Hepatocyte (in vitro differentiated cells): ENCODE data around the gene PDILT.
"Not testable (repeated sequence)": the region's sequence is repeated elsewhere in the genome, so short reads cannot be mapped to it uniquely, and the experiment has no call there.

Experiments used
- CTCF ChIP-seq: fragments of 200-600 bp; sonication (generic); IDR thresholded peaks from 2 replicates; pipeline ENCODE4 v1.5.1; 2016; ENCODE audit warnings: antibody characterized with exemption, mild to moderate bottlenecking; ENCODE audit not compliant: poor library complexity
- EZH2 ChIP-seq: fragments of 200-600 bp; sonication (generic); IDR thresholded peaks from 2 replicates; pipeline ENCODE4 v1.6.1; 2016; ENCODE audit warnings: antibody characterized with exemption, mild to moderate bottlenecking, borderline replicate concordance
- EZH2phosphoT487 ChIP-seq: fragments of 200-600 bp; sonication (generic); IDR thresholded peaks from one replicate; pipeline ENCODE4 v1.6.1; 2018; ENCODE audit warnings: antibody characterized with exemption, mild to moderate bottlenecking, low read depth, moderate library complexity; ENCODE audit not compliant: unreplicated experiment, severe bottlenecking

- not testable (repeated sequence) for TF ChIP-seq CTCF, EZH2, EZH2phosphoT487
These were observed 91.9 kb downstream of the PDILT start for GRCh38 chr16:20312536-20313095.
